ENCODE data around the gene CD81. TPM values are rescaled to one million over a fixed set of nuclear protein-coding genes. Genes with fewer than 3 reads are reported as not detected.
A peak's percentile ranks its signal among the peaks of the same experiment; 100 is the strongest.

Gene CD81
- total RNA-seq, 4 donors from 2014 or later, result 156 to 406 (median 255) TPM

GRCh38 chr11:2439820-2440219 lies 62.7 kb downstream of the CD81 start:
- intact Hi-C loops (cut with DNase I; ENCODE audit: low total_unique reads), result no loop called here

GRCh38 chr11:2440646-2441045 lies 63.5 kb downstream of the CD81 start:
- WGBS, 2 donors (ENCODE audit: low coverage in 1 of 2), result 68 to 81% methylated on average over 7 to 8 of the region's 8 CpGs
- Histone ChIP-seq H3K9me3 (no peaks in the 10 kb centered on the region), H3K27me3 (peaks cover 18% of the 10 kb centered on the region), H3K4me3 (no peak overlapping the region), H3K36me3 (no peaks in the 10 kb centered on the region), H3K27ac (peak overlapping the region in 1 of 4 donors; percentile 51), H3K4me1 (peaks cover 0 to 32% (median 24%) of the 10 kb centered on the region in 4 donors)
- in situ Hi-C loops (cut with MboI; ENCODE audit: low pct_ligation_motif_present in 1 of 4, low pct_unique_long_range_greater_than_20kb in 1 of 4, low sequenced_read_pairs in 3 of 4) (loop anchor here in 1 of 4 donors (25.0 kb wide), 1 partner anchor 447 kb away; the partner anchor contains the start of gene CDKN1C), intact Hi-C loops (cut with DNase I; ENCODE audit: low total_unique reads) (no loop called here)
- no peak for DNase-seq
- TF ChIP-seq POLR2AphosphoS5 (IDR thresholded peaks at IDR 0.05) (no peak), CTCF (IDR thresholded peaks at IDR 0.05) (no peak), EP300 (IDR thresholded peaks at IDR 0.05; ENCODE audit: low read depth) (no peak), POLR2A (IDR thresholded peaks at IDR 0.05) (no peak)

More at GRCh38 chr11:2439820-2440219, 62.7 kb downstream of the CD81 start:
- WGBS, 2 donors (ENCODE audit: low coverage in 1 of 2), result 93 to 96% methylated on average over 3 of the region's 3 CpGs
- peaks cover 13% of the 10 kb centered on the region for H3K27me3 ChIP-seq
- TF ChIP-seq POLR2A (IDR thresholded peaks at IDR 0.05) (no peak), POLR2AphosphoS5 (IDR thresholded peaks at IDR 0.05) (no peak), EP300 (IDR thresholded peaks at IDR 0.05; ENCODE audit: low read depth) (no peak), CTCF (IDR thresholded peaks at IDR 0.05) (no peak)
- no peaks in the 10 kb centered on the region for H3K36me3 ChIP-seq
- no peak overlapping the region for H3K27ac ChIP-seq
- DNase-seq, result no peak
- H3K9me3 ChIP-seq, result no peaks in the 10 kb centered on the region
- H3K4me3 ChIP-seq, result no peak overlapping the region
- in situ Hi-C loops (cut with MboI; ENCODE audit: low pct_ligation_motif_present in 1 of 4, low pct_unique_long_range_greater_than_20kb in 1 of 4, low sequenced_read_pairs in 3 of 4), result loop anchor here in 2 of 4 donors (10.0 to 25.0 kb wide), 3 partner anchors 85 to 455 kb away; partner anchors contain the start of gene CDKN1C (in 1 of the 2)
- peaks cover 0 to 30% (median 19%) of the 10 kb centered on the region in 4 donors for H3K4me1 ChIP-seq

- in situ Hi-C loops (cut with MboI; ENCODE audit: low pct_ligation_motif_present in 1 of 4, low pct_unique_long_range_greater_than_20kb in 1 of 4, low sequenced_read_pairs in 3 of 4) (loop anchor here in 1 of 4 donors (25.0 kb wide), 1 partner anchor 446 kb away; the partner anchor contains the start of gene CDKN1C), intact Hi-C loops (cut with DNase I; ENCODE audit: low total_unique reads) (no loop called here)
- peak; percentile 73 for DNase-seq
- TF ChIP-seq CTCF (IDR thresholded peaks at IDR 0.05) (no peak), POLR2AphosphoS5 (IDR thresholded peaks at IDR 0.05) (no peak), EP300 (IDR thresholded peaks at IDR 0.05; ENCODE audit: low read depth) (no peak), POLR2A (IDR thresholded peaks at IDR 0.05) (no peak)
- Histone ChIP-seq H3K36me3 (no peaks in the 10 kb centered on the region), H3K27ac (peak overlapping the region in 2 of 4 donors; percentile 9 to 51), H3K9me3 (no peaks in the 10 kb centered on the region), H3K4me3 (no peak overlapping the region), H3K27me3 (peaks cover 19% of the 10 kb centered on the region), H3K4me1 (peaks cover 0 to 38% (median 29%) of the 10 kb centered on the region in 4 donors)
- 45% methylated on average over 3 of the region's 4 CpGs; no CpG with 5 or more reads in 1 of the 2 donors for whole genome bisulfite sequencing, 2 donors (ENCODE audit: low coverage in 1 of 2)
These were observed 64.1 kb downstream of the CD81 start for GRCh38 chr11:2441171-2441570.

- 58 to 61% methylated on average over 2 of the region's 2 CpGs for WGBS, 2 donors (ENCODE audit: low coverage in 1 of 2)
- in situ Hi-C loops (cut with MboI; ENCODE audit: low pct_ligation_motif_present in 1 of 4, low pct_unique_long_range_greater_than_20kb in 1 of 4, low sequenced_read_pairs in 3 of 4), result loop anchor here in 1 of 4 donors (25.0 kb wide), 1 partner anchor 445 kb away; the partner anchor contains the start of gene CDKN1C
- Histone ChIP-seq H3K9me3 (no peaks in the 10 kb centered on the region), H3K4me3 (no peak overlapping the region), H3K27me3 (peaks cover 16% of the 10 kb centered on the region), H3K36me3 (no peaks in the 10 kb centered on the region), H3K4me1 (peaks cover 3 to 50% (median 44%) of the 10 kb centered on the region in 4 donors), H3K27ac (peak overlapping the region in 2 of 4 donors; percentile 3 to 84)
- intact Hi-C loops (cut with DNase I; ENCODE audit: low total_unique reads), result no loop called here
- DNase-seq, result no peak
- TF ChIP-seq POLR2A (IDR thresholded peaks at IDR 0.05) (no peak), POLR2AphosphoS5 (IDR thresholded peaks at IDR 0.05) (no peak), CTCF (IDR thresholded peaks at IDR 0.05) (no peak), EP300 (IDR thresholded peaks at IDR 0.05; ENCODE audit: low read depth) (no peak)
These were observed 65.5 kb downstream of the CD81 start for GRCh38 chr11:2442589-2442988.

All from transverse colon (tissue), 4 donors.